Measurements from ENCODE around the gene ANKRD7. TPM values are rescaled to one million over a fixed set of nuclear protein-coding genes. Genes with fewer than 3 reads are reported as not detected.
A peak's percentile ranks its signal among the peaks of the same experiment; 100 is the strongest.

The ANKRD7 gene
- total RNA-seq, 1 donor from 2014 or later: not detected

GRCh38 chr7:118195837-118196474, 28.5 kb upstream of the ANKRD7 start:
- Histone ChIP-seq H3K27ac (no peak overlapping the region), H3K27me3 (ENCODE audit: low read depth) (no peaks in the 10 kb centered on the region), H3K36me3 (peaks cover 16% of the 10 kb centered on the region), H3K4me3 (no peak overlapping the region), H3K4me1 (no peaks in the 10 kb centered on the region), H3K9me3 (no peaks in the 10 kb centered on the region)
- ATAC-seq (peak; percentile 53 to 83), DNase-seq (no peak)
- intact Hi-C loops (cut with DNase I): no loop called here
- peak; percentile 73 for TF ChIP-seq CTCF (IDR thresholded peaks at IDR 0.05)

DNA sequence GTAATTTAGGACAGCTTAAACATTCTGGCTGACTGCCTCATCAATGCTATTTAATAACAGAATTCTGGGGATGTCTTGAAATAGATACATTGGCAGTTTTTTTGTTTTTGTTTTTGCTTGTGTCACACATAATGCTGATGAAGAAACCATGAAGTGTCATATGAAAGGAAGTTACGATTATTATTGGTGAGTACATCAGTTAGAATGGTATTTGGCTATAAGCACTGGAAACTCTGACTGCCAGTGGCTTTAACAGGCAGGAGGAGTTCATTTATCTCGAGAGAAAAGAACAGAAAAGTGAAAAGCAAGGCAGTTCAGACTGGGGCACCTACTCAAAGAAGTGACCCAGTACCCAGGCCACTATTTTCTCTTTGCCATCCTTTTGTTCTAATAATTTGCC, 22.4 kb upstream of the ANKRD7 start:
- no peak for TF ChIP-seq CTCF (IDR thresholded peaks at IDR 0.05)
- DNase-seq (no peak), ATAC-seq (no peak)
- Histone ChIP-seq H3K4me3 (no peak overlapping the region), H3K36me3 (no peaks in the 10 kb centered on the region), H3K4me1 (no peaks in the 10 kb centered on the region), H3K27ac (no peak overlapping the region), H3K27me3 (ENCODE audit: low read depth) (no peaks in the 10 kb centered on the region), H3K9me3 (no peaks in the 10 kb centered on the region)
- intact Hi-C loops (cut with DNase I): no loop called here

DNA sequence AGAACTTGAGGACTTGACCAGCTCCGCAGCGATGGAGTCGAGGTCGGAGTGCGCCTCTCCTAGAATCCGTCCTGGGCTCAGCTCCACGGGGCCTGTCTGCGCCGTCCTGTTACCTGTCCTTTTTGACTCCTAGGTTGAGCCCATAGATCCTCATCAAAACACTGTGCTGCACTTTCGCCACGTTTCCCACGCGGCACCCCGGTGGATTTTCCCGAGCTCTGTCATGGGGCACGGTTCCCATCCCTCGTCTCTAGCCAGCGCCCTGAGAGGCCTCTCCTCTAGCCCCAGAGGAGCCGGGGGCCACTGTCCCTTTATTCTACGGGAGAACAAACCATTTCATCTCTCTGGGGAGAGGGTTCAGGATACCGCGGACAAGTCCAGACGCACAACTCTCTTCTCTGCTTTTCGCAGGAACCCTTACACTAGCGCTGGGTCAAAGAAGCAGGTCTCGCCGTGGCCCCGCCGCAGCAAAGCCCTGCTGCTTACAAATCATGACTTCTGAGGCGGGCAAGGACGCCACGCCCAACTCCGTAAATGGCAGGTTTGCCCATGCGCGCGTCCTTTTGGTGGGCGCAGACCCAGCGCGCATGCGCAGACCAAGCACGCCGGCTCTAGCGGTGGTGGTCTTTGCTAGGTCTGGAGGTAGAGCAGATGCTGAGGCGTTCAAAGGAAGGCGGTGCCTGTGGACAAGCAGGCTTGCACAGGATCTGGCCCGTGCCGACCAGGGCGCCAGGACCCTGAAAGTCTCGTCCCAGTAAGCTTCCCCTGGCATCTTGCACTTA, 10.3 kb upstream of the ANKRD7 start:
- Histone ChIP-seq H3K4me3 (peak overlapping the region; percentile 61), H3K36me3 (no peaks in the 10 kb centered on the region), H3K27me3 (ENCODE audit: low read depth) (no peaks in the 10 kb centered on the region), H3K9me3 (no peaks in the 10 kb centered on the region), H3K27ac (no peak overlapping the region), H3K4me1 (peaks cover 7% of the 10 kb centered on the region)
- no peak for TF ChIP-seq CTCF (IDR thresholded peaks at IDR 0.05)
- intact Hi-C loops (cut with DNase I): no loop called here
- ATAC-seq (peak; percentile 90 to 96), DNase-seq (peak; percentile 69)

- intact Hi-C loops (cut with DNase I): no loop called here
- H3K27me3 ChIP-seq (ENCODE audit: low read depth): no peaks in the 10 kb centered on the region
- DNase-seq: no peak
- no peak for TF ChIP-seq CTCF (IDR thresholded peaks at IDR 0.05)
- H3K4me3 ChIP-seq: peak overlapping the region; percentile 61
- peak in 1 of 2 donors; percentile 46 for ATAC-seq
- H3K36me3 ChIP-seq: no peaks in the 10 kb centered on the region
- peaks cover 7% of the 10 kb centered on the region for H3K4me1 ChIP-seq
- H3K27ac ChIP-seq: no peak overlapping the region
- no peaks in the 10 kb centered on the region for H3K9me3 ChIP-seq
Observed at GRCh38 chr7:118214833-118215182, 9.7 kb upstream of the ANKRD7 start.

DNA sequence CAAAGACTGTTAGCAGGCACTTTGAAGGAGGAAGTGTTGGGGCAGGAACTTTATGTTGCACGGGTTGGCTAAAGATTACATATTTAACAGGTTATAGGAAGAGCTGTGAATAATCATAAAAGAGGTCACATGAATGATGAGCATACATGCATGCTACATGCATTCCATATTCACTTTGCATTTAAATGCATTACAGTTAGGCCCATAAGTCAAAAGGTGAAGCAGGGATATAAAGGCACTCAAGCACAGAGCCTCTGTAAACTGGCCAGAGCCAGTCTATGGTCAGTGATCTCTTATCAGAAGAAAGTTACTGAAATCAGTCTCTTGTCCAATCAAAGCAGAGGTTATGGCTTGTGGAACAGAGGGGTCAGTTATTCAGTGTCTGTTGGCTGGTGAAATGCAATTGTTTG, 7.3 kb upstream of the ANKRD7 start:
- H3K27ac ChIP-seq: no peak overlapping the region
- no peak overlapping the region for H3K4me3 ChIP-seq
- intact Hi-C loops (cut with DNase I): no loop called here
- peaks cover 7% of the 10 kb centered on the region for H3K4me1 ChIP-seq
- no peaks in the 10 kb centered on the region for H3K36me3 ChIP-seq
- no peak for DNase-seq
- ATAC-seq: no peak
- H3K27me3 ChIP-seq (ENCODE audit: low read depth): no peaks in the 10 kb centered on the region
- no peaks in the 10 kb centered on the region for H3K9me3 ChIP-seq
- no peak for TF ChIP-seq CTCF (IDR thresholded peaks at IDR 0.05)

Data from lower lobe of right lung (tissue), 2 donors.